Measurements from ENCODE around the gene WDPCP.

GRCh38 chr2:63622751-63623150 is 34.5 kb upstream of the WDPCP start:
- TF ChIP-seq EP300 (IDR thresholded peaks at IDR 0.05) (no peak), POLR2AphosphoS5 (IDR thresholded peaks at IDR 0.05) (no peak), POLR2A (IDR thresholded peaks at IDR 0.05) (no peak)
- TF ChIP-seq, protein P1, sequence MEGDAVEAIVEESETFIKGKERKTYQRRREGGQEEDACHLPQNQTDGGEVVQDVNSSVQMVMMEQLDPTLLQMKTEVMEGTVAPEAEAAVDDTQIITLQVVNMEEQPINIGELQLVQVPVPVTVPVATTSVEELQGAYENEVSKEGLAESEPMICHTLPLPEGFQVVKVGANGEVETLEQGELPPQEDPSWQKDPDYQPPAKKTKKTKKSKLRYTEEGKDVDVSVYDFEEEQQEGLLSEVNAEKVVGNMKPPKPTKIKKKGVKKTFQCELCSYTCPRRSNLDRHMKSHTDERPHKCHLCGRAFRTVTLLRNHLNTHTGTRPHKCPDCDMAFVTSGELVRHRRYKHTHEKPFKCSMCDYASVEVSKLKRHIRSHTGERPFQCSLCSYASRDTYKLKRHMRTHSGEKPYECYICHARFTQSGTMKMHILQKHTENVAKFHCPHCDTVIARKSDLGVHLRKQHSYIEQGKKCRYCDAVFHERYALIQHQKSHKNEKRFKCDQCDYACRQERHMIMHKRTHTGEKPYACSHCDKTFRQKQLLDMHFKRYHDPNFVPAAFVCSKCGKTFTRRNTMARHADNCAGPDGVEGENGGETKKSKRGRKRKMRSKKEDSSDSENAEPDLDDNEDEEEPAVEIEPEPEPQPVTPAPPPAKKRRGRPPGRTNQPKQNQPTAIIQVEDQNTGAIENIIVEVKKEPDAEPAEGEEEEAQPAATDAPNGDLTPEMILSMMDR (IDR thresholded peaks at IDR 0.05), result no peak
